Activated CD4-positive, alpha-beta memory T cell treated with anti-CD3 and anti-CD28 coated beads for 36 hours (primary cell): ENCODE data around the gene ABCA3. TPM values are rescaled to one million over a fixed set of nuclear protein-coding genes. Genes with fewer than 3 reads are reported as not detected.

ENCODE experiments used
- CTCF ChIA-PET: fragments of 350-600 bp; sonication (Branson Sonifier 250); formaldehyde crosslinking; loops from one replicate; lab custom pipeline; 2021; ENCODE audit warnings: antibody characterized with exemption, inconsistent platforms; lab: Charles Lee
- POLR2A ChIA-PET: fragments of 350-600 bp; sonication (Branson Sonifier 250); formaldehyde crosslinking; loops from one replicate; lab custom pipeline; 2021; ENCODE audit warnings: antibody characterized with exemption; lab: Charles Lee
- DNase-seq: peaks from one replicate; pipeline ENCODE4 v3.0.0-alpha.2; 2020
- H3K27ac Mint-ChIP-seq: one replicate; pipeline ENCODE4 v1.8.0; 2021; ENCODE audit warnings: mixed read lengths
- H3K27me3 Mint-ChIP-seq: one replicate; pipeline ENCODE4 v1.8.0; 2021; ENCODE audit warnings: mixed read lengths
- H3K36me3 Mint-ChIP-seq: one replicate; pipeline ENCODE4 v1.8.0; 2021; ENCODE audit warnings: mixed read lengths
- H3K4me1 Mint-ChIP-seq: one replicate; pipeline ENCODE4 v1.8.0; 2021; ENCODE audit warnings: low read depth, mixed read lengths
- H3K4me3 Mint-ChIP-seq: one replicate; pipeline ENCODE4 v1.8.0; 2021; ENCODE audit warnings: mild to moderate bottlenecking, mixed read lengths
- H3K9me3 Mint-ChIP-seq: one replicate; pipeline ENCODE4 v1.8.0; 2021; ENCODE audit warnings: mixed read lengths
- intact Hi-C: fragments of 100-400 bp; cut with micrococcal nuclease; formaldehyde crosslinking; loops from one replicate; pipeline ENCODE4 v1.15.1; 2023
- total RNA-seq, 2 experiments: library from RNA; stranded (reverse); gene quantifications; one replicate each; pipeline ENCODE4 v1.2.3, GENCODE V29; 2021

Gene ABCA3
- total RNA-seq, 2 experiments from 2014 or later: 6.1 to 6.4 TPM

GRCh38 chr16:2326191-2326590 lies 14.3 kb downstream of the ABCA3 start:
- DNase-seq: no peak
- ChIA-PET POLR2A (no interaction called here), CTCF (no interaction called here)
- H3K4me1 Mint-ChIP-seq: no peaks in the 10 kb centered on the region
- H3K27me3 Mint-ChIP-seq: no peaks in the 10 kb centered on the region
- intact Hi-C loops: no loop called here
- H3K9me3 Mint-ChIP-seq: no peaks in the 10 kb centered on the region
- no peak overlapping the region for H3K4me3 Mint-ChIP-seq
- peaks cover 5% of the 10 kb centered on the region for H3K36me3 Mint-ChIP-seq
- H3K27ac Mint-ChIP-seq: no peak overlapping the region

- H3K27ac Mint-ChIP-seq: no peak overlapping the region
- peaks cover 5% of the 10 kb centered on the region for H3K36me3 Mint-ChIP-seq
- CTCF ChIA-PET: no interaction called here
- no peaks in the 10 kb centered on the region for H3K4me1 Mint-ChIP-seq
- intact Hi-C loops: no loop called here
- DNase-seq: no peak
- H3K27me3 Mint-ChIP-seq: no peaks in the 10 kb centered on the region
- no peaks in the 10 kb centered on the region for H3K9me3 Mint-ChIP-seq
- no peak overlapping the region for H3K4me3 Mint-ChIP-seq
- POLR2A ChIA-PET: no interaction called here
Measured at GRCh38 chr16:2325791-2326190, 14.7 kb downstream of the ABCA3 start.

GRCh38 chr16:2325181-2325580 lies 15.3 kb downstream of the ABCA3 start:
- Mint-ChIP-seq H3K27me3 (no peaks in the 10 kb centered on the region), H3K27ac (no peak overlapping the region), H3K36me3 (peaks cover 5% of the 10 kb centered on the region), H3K4me1 (no peaks in the 10 kb centered on the region), H3K4me3 (no peak overlapping the region), H3K9me3 (no peaks in the 10 kb centered on the region)
- ChIA-PET CTCF (no interaction called here), POLR2A (no interaction called here)
- intact Hi-C loops: no loop called here
- DNase-seq: no peak

GRCh38 chr16:2324296-2324859 lies 16.1 kb downstream of the ABCA3 start:
- DNase-seq: no peak
- Mint-ChIP-seq H3K36me3 (peaks cover 5% of the 10 kb centered on the region), H3K27me3 (no peaks in the 10 kb centered on the region), H3K9me3 (no peaks in the 10 kb centered on the region), H3K27ac (no peak overlapping the region), H3K4me1 (no peaks in the 10 kb centered on the region), H3K4me3 (no peak overlapping the region)
- ChIA-PET POLR2A (no interaction called here), CTCF (no interaction called here)
- intact Hi-C loops: no loop called here

GRCh38 chr16:2323701-2324100 lies 16.8 kb downstream of the ABCA3 start:
- intact Hi-C loops: no loop called here
- Mint-ChIP-seq H3K36me3 (peaks cover 6% of the 10 kb centered on the region), H3K9me3 (no peaks in the 10 kb centered on the region), H3K27ac (no peak overlapping the region), H3K4me3 (no peak overlapping the region), H3K4me1 (no peaks in the 10 kb centered on the region), H3K27me3 (no peaks in the 10 kb centered on the region)
- no peak for DNase-seq
- ChIA-PET POLR2A (no interaction called here), CTCF (no interaction called here)

- H3K4me3 Mint-ChIP-seq: no peak overlapping the region
- H3K4me1 Mint-ChIP-seq: no peaks in the 10 kb centered on the region
- POLR2A ChIA-PET: no interaction called here
- no peak for DNase-seq
- peaks cover 5% of the 10 kb centered on the region for H3K36me3 Mint-ChIP-seq
- H3K27ac Mint-ChIP-seq: no peak overlapping the region
- H3K9me3 Mint-ChIP-seq: no peaks in the 10 kb centered on the region
- intact Hi-C loops: no loop called here
- CTCF ChIA-PET: no interaction called here
- no peaks in the 10 kb centered on the region for H3K27me3 Mint-ChIP-seq
Measured at GRCh38 chr16:2319606-2320005, 20.9 kb downstream of the ABCA3 start.

- Mint-ChIP-seq H3K4me3 (no peak overlapping the region), H3K27ac (no peak overlapping the region), H3K9me3 (no peaks in the 10 kb centered on the region), H3K4me1 (no peaks in the 10 kb centered on the region), H3K27me3 (no peaks in the 10 kb centered on the region), H3K36me3 (peaks cover 5% of the 10 kb centered on the region)
- no peak for DNase-seq
- POLR2A ChIA-PET: no interaction called here
- CTCF ChIA-PET: no interaction called here
- intact Hi-C loops: no loop called here
Measured at GRCh38 chr16:2317231-2318020, 23.1 kb downstream of the ABCA3 start.

- intact Hi-C loops: no loop called here
- Mint-ChIP-seq H3K36me3 (no peaks in the 10 kb centered on the region), H3K4me3 (no peak overlapping the region), H3K27me3 (no peaks in the 10 kb centered on the region), H3K27ac (no peak overlapping the region), H3K4me1 (no peaks in the 10 kb centered on the region), H3K9me3 (no peaks in the 10 kb centered on the region)
- no peak for DNase-seq
- ChIA-PET POLR2A (no interaction called here), CTCF (no interaction called here)
Measured at GRCh38 chr16:2308089-2308962, 32.2 kb downstream of the ABCA3 start.

GRCh38 chr16:2299915-2300192 lies 40.7 kb downstream of the ABCA3 start:
- Mint-ChIP-seq H3K27ac (no peak overlapping the region), H3K4me3 (no peak overlapping the region), H3K4me1 (no peaks in the 10 kb centered on the region), H3K9me3 (no peaks in the 10 kb centered on the region), H3K27me3 (no peaks in the 10 kb centered on the region), H3K36me3 (no peaks in the 10 kb centered on the region)
- intact Hi-C loops: no loop called here
- CTCF ChIA-PET: no interaction called here
- POLR2A ChIA-PET: no interaction called here
- no peak for DNase-seq

GRCh38 chr16:2299121-2299914 lies 41.2 kb downstream of the ABCA3 start:
- Mint-ChIP-seq H3K36me3 (no peaks in the 10 kb centered on the region), H3K4me1 (no peaks in the 10 kb centered on the region), H3K27me3 (no peaks in the 10 kb centered on the region), H3K9me3 (no peaks in the 10 kb centered on the region), H3K4me3 (no peak overlapping the region), H3K27ac (no peak overlapping the region)
- intact Hi-C loops: no loop called here
- DNase-seq: no peak
- ChIA-PET CTCF (no interaction called here), POLR2A (no interaction called here)

GRCh38 chr16:2298621-2299020 lies 41.9 kb downstream of the ABCA3 start:
- no peaks in the 10 kb centered on the region for H3K9me3 Mint-ChIP-seq
- H3K4me1 Mint-ChIP-seq: no peaks in the 10 kb centered on the region
- DNase-seq: no peak
- H3K4me3 Mint-ChIP-seq: no peak overlapping the region
- no peak overlapping the region for H3K27ac Mint-ChIP-seq
- no peaks in the 10 kb centered on the region for H3K27me3 Mint-ChIP-seq
- POLR2A ChIA-PET: no interaction called here
- CTCF ChIA-PET: no interaction called here
- intact Hi-C loops: no loop called here
- H3K36me3 Mint-ChIP-seq: no peaks in the 10 kb centered on the region

GRCh38 chr16:2297506-2297860 lies 43.0 kb downstream of the ABCA3 start:
- H3K27ac Mint-ChIP-seq: no peak overlapping the region
- CTCF ChIA-PET: no interaction called here
- H3K4me1 Mint-ChIP-seq: no peaks in the 10 kb centered on the region

More at GRCh38 chr16:2297506-2297860, 43.0 kb downstream of the ABCA3 start:
- Mint-ChIP-seq H3K4me3 (no peak overlapping the region), H3K27me3 (no peaks in the 10 kb centered on the region), H3K36me3 (no peaks in the 10 kb centered on the region), H3K9me3 (no peaks in the 10 kb centered on the region)
- intact Hi-C loops: no loop called here
- DNase-seq: no peak
- POLR2A ChIA-PET: no interaction called here
